GM18502 (cell line): ENCODE results near the gene HFE.
A peak's percentile ranks its signal among the peaks of the same experiment; 100 is the strongest.
"Not testable (repeated sequence)": the region's sequence is repeated elsewhere in the genome, so short reads cannot be mapped to it uniquely, and the experiment has no call there.

Experiments
- ATAC-seq: cut with Tn5 transposase; IDR thresholded peaks from one replicate; pipeline ENCODE4 v1.9.1; 2021; ENCODE audit warnings: mild to moderate bottlenecking; ENCODE audit not compliant: unreplicated experiment, poor library complexity

HFE gene

GRCh38 chr6:26105842-26106241, 18.6 kb downstream of the HFE start:
- ATAC-seq = no peak

- ATAC-seq = no peak
These were observed 20.7 kb downstream of the HFE start for GRCh38 chr6:26107935-26108334.

GRCh38 chr6:26109772-26110171, 22.5 kb downstream of the HFE start:
- ATAC-seq = no peak

- no peak for ATAC-seq
These were observed 26.3 kb downstream of the HFE start for GRCh38 chr6:26113570-26113969.

- ATAC-seq = no peak
These were observed 28.0 kb downstream of the HFE start for GRCh38 chr6:26115226-26115625.

GRCh38 chr6:26116267-26116666, 29.0 kb downstream of the HFE start:
- no peak for ATAC-seq

GRCh38 chr6:26118999-26119398, 31.8 kb downstream of the HFE start:
- ATAC-seq = no peak

- ATAC-seq = not testable (repeated sequence)
These were observed 32.9 kb downstream of the HFE start for GRCh38 chr6:26120115-26120514.

GRCh38 chr6:26120807-26121140, 33.5 kb downstream of the HFE start:
- no peak for ATAC-seq

- no peak for ATAC-seq
These were observed 34.1 kb downstream of the HFE start for GRCh38 chr6:26121141-26122004.

GRCh38 chr6:26122005-26122388, 34.8 kb downstream of the HFE start:
- no peak for ATAC-seq

- ATAC-seq = no peak
These were observed 35.2 kb downstream of the HFE start for GRCh38 chr6:26122402-26122792.

GRCh38 chr6:26122793-26123674, 35.8 kb downstream of the HFE start:
- peak; percentile 57 for ATAC-seq

GRCh38 chr6:26123675-26123946, 36.4 kb downstream of the HFE start:
- ATAC-seq = no peak

- ATAC-seq = peak; percentile 77
These were observed 36.9 kb downstream of the HFE start for GRCh38 chr6:26123947-26124780.

- ATAC-seq = no peak
These were observed 37.8 kb downstream of the HFE start for GRCh38 chr6:26124781-26125685.

- no peak for ATAC-seq
These were observed 39.4 kb downstream of the HFE start for GRCh38 chr6:26126394-26127235.

GRCh38 chr6:26128013-26128771, 41.0 kb downstream of the HFE start:
- no peak for ATAC-seq
